HG03575 (cell line): ENCODE results near the gene MGAT5B.

Experiments used
- ATAC-seq: cut with Tn5 transposase; IDR thresholded peaks from one replicate; pipeline ENCODE4 v1.9.1; 2021; ENCODE audit not compliant: unreplicated experiment, insufficient number of reproducible peaks, low FRiP score; ENCODE audit errors: extremely low read depth

Gene MGAT5B

DNA sequence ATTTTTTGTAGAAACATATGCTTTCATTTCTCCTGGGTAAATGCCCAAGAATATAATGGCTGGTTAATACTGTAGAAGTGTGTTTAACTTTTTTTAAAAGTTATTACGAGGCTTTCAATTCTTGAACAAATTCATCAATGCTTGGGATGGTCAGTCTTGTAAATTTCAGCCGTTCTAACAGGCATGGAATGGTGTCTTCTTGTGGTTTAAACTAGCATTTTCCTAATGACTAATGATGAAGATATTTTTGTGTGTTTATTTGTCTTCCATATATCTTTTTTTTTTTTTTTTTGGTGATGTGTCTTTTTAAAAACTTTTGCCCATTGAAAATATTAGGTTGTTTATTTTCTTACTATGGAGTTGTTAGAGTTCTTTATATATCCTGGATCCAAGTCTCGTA is 67.1 kb downstream of the MGAT5B start:
- no peak for ATAC-seq

DNA sequence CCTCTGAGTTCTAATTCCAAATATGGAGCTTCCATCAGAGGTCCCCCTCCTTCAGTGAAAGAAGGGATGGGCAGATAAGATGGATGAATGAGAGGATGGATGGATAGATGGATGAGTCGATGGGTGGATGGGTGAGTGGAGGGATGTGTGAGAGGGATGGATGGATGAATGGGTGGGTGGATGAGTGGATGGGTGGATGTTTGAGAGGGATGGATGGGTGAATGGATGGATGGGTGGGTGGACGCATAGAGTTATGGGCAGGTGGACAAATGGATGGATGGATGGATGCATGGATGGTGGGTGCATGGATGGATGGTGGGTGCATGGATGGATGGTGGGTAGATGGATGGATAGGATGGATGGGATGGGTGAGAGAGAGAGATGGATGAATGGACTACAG is 69.0 kb downstream of the MGAT5B start:
- no peak for ATAC-seq

DNA sequence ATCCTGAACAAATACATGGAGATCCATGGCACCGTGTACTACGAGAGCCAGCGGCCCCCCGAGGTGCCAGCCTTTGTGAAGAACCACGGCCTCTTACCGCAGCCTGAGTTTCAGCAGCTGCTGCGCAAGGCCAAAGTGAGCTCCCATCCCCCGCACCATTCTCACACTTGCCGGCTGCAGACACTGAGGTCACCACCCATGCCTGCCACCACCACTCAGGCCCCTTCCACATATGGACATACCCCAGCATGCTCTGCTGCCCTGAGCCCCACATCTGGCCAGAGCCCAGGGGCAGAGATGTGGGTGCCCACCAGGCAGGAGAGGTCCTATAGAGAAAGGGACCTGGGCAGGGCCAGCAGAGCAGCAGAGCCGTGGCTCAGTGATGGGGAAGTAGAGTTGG is 69.8 kb downstream of the MGAT5B start:
- no peak for ATAC-seq

DNA sequence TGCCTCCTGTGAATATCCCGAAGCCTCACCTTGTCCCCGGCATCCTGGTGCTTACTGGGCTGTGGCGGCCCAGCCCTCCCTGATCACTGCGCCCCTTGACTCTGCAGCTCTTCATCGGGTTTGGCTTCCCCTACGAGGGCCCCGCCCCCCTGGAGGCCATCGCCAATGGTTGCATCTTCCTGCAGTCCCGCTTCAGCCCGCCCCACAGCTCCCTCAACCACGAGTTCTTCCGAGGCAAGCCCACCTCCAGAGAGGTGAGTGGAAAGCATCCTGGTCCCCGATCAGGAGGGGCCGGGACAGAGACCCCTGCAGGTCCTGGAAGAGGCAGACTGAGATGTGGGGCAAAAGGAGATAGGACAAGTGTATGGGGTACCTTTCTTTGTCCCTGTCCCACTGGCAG is 72.1 kb downstream of the MGAT5B start:
- ATAC-seq = no peak

DNA sequence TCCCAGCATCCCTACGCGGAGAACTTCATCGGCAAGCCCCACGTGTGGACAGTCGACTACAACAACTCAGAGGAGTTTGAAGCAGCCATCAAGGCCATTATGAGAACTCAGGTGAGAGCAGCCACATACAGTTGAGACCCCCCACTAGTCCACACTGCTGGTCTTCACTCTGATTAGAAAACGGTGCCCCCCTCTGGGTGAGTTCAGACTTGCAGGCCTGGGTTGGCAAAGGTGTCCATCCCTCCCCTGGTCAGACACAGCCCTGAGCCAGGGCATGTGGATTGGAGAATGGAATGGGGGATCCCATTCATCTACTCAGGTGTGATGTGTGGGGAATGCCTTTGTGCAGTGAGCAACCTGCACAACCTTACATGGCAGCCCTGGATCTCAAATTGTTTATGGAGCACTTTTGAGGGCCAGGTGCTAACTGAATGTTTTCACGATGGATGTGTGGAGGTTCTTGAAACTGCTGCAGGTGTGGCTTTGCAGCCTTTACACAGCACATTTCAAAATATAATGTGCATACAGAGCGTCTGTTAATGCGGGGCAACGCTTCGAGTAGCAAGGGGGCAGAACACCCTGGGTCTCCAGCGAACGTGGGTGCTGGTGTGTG is 72.6 kb downstream of the MGAT5B start:
- no peak for ATAC-seq

DNA sequence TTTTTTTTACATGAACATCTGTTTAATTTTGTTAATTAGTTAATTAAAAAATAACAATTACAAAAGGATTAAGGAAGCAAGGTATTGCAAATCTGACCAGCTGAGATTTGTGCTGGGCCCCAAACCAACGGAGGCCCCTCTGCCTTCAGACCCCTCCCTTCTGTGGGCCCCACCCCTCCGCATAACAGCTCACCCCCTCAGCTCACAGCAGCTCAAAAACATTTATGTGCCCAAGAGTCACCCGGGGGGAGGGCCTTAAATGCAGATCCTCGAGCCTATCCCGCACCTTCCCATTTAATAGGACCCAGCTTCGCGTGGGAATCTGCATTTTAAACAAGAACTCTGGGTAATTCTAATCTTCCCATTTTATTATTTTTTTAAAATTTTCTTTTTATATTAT is 75.0 kb downstream of the MGAT5B start:
- ATAC-seq = no peak

DNA sequence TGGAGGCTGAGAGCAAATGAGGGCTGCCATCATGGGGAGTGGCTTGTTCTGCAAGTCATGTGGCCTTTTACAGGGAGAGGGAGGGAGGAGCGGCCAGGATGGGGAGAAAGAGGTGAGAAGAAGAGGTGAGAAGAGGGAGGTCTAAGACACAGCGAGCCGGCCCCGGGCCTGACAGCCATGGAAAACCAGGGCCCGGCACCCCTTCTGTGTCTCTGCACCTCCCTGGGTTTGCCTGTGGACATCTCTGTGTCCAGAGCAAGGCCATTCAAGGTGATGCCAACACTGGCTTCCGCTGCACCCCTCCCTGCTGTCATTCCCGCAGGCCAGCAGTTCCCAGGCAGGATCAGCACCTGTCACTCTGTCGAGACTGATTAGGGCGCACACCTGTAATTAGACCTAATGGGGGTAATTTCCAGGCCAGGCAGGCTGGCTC is 75.6 kb downstream of the MGAT5B start:
- no peak for ATAC-seq

DNA sequence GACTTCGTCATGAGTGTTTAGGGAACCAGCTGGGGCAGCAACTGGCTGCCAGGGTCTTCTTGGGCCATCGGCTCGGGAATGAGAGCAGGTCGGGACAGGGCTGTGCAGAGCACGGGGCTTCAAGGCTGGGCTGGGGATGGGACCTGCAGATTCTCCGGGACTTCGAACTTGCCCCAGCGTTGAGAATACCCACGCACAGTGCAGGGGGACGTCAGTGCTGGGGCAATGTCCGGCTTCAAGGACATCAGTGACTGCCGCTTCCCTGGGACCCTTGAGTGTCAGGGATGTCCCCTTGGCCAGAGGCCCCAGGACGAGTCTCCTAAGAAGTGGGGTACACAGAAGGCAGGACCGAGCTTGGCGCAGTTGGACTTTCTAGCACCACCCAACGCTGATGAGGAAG is 76.3 kb downstream of the MGAT5B start:
- ATAC-seq = no peak

DNA sequence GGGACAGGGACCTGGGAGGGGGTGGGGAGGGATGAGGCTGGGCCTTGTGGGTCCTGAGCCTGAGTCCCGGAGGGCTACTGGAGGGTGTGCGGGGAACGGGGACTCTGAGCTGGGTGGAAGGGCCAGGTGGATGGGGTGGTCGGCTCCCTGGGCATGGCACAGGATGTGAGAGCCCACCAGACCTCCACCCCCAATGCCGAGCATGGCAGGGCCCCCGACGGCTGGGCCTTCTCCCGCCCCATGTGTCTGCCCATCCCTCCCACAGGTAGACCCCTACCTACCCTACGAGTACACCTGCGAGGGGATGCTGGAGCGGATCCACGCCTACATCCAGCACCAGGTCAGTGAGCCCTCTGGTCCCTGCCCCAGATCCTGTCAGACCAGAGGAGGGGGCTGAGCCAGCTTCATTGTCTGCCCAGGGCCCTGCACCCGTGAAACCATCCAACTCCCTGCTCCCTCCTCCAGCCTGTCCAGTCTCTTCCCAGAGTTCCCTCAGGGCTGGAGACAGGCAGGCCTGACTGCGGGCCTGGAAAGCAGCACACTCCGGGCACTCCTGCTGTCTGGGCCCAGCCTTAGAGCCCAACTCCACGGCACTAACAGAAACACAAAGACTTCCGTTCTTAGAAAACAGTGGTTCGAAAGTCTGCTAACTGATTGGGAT is 78.0 kb downstream of the MGAT5B start:
- ATAC-seq = no peak

DNA sequence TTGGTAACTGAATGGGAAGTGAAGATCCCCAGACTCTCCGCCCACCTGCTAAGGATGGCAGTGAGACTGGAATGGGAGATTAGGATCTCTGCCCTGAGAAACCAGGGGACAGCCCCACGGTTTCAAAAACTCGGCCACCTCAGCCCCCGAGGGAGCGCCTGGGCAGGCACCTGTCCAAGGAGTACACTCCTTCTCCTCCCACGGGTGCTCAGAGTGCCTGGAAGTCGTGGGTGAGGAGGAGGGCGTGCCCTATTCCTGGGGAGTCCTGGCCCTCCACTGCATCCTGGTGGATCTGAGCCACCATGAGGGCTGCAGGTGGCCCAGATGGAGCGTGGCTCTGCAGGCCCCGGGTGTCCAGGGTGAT is 78.5 kb downstream of the MGAT5B start:
- no peak for ATAC-seq

DNA sequence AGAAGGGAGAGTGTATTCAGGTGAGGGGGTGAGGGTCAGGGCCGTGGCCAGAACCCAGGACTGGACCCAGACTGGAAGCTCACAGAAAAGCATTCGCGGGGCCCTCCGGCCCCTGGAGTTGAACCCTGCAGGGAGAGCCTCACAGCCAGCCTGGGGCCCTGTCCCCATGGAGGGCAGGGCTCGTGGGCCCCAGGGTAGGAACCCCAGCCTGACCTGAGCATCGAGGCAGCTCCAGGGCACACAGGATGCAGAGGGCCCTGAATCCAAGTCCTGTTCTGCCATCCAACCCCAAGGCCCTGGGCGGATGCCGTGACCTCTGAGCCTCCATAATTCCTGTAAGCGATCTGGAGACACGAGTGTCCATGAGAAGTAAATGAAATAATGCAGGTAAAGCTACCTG is 79.1 kb downstream of the MGAT5B start:
- ATAC-seq = no peak

DNA sequence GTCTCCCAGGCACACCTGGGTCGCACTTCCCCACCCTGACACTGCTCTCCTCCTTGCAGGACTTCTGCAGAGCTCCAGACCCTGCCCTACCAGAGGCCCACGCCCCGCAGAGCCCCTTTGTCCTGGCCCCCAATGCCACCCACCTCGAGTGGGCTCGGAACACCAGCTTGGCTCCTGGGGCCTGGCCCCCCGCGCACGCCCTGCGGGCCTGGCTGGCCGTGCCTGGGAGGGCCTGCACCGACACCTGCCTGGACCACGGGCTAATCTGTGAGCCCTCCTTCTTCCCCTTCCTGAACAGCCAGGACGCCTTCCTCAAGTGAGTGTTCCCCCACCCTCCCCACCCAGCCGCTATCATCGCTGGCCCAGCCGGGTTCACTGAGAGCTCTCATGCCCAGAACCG is 79.6 kb downstream of the MGAT5B start:
- ATAC-seq = no peak

DNA sequence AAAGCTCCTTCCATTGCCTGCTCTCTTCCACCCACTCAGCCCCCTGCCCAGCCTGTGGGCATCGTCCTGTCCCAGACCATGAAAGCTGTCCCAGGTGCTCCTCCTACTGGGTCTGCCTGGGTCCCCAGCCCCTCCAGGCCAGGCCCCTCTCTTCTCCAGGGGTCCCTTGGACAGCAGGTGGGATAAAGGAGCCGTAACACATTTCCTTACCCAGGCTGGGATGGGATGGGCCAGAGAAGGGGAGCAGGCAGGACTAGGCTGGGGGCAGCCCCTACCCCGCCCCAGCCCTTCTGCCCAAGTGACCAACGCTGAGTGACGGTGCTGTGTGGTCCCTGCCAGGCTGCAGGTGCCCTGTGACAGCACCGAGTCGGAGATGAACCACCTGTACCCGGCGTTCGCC is 80.1 kb downstream of the MGAT5B start:
- no peak for ATAC-seq

DNA sequence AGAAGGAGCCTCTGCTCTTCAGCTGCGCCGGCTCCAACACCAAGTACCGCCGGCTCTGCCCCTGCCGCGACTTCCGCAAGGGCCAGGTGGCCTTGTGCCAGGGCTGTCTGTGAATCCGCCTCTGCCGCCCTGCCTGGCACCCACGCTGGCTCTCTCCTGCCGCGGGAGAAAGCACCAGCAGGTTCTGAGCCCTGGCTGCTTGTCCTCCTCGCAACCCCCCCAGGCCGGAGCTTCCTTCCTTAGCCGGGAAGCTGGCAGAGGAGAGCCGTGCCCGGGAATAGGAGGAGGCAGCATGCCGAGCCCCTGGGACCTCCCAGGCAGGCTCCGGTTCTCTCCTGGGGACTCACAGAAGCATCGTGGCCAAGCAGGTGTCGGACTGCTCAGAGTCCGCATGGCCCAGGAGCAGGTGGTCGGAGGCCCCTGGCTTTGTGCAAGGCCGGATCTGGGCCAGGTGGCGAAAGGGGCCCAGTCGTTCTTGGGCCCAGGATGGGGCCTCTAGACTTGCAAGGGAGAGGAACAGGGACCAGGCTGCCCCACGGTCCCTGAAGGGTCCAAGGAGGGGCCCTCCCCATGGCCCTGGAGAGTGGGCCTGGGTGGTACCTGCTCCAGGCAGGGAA is 80.6 kb downstream of the MGAT5B start:
- ATAC-seq = no peak

DNA sequence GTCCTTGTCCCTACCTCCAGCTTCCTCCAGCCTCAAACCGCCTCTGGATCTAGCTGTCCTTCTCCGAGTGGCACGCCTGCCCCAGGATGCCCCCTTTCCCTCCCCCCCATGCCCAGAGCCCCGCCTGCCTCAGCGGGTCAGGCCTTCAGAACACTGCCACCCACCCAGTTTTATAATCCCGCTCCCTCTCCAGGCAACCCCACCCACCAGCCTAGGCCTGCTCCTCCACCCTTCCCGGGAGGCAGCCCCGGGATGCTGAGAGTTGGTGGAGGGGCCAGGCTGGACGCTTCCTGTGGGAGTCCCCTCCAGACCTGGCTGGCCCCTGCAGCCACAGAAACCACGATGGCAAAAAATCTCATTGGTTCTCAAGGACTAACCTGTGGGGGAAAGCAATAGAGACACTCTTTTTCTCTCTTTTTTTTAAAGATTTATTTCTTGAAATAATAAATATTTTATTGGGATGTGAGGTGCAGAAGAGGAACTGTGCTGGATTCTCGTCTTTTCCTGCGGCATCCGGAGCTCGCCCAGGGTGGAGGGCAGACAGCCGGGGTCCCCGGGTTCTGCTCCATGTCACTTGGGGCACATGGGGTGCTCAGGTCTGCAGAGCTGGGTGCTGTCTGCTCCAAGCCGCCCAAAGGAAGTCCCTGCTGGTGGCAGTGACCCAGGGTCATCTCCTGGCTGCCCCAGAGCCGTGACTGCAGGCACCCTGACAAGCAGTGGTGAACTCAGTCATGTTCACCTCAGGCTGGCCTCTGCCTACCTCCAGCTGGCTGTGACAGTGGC is 81.9 kb downstream of the MGAT5B start:
- no peak for ATAC-seq

DNA sequence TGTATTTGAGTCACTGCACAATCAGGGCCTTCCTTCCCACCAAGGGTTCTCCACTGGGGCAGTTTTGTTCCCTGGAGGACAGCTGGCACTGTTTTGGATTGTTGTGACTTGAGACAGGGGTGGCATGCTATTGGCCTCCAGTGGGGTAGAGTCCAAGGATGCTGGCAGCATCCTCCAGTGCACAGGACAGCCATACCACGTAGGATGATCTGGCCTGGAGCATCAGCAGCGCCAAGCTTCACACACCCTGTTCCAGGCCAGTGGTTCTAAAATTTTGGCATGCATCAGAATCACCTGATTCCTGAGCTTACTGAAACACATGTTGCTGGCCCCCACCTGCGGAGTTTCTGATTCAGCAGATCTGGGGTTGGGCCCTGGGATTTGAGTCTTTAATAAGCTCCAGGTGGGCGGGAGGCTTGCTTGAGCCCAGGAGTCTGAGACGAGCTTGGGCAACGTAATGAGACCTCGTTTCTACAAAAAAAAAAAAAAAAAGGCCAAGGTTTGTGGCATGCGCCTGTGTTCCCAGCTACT is 83.2 kb downstream of the MGAT5B start:
- no peak for ATAC-seq

DNA sequence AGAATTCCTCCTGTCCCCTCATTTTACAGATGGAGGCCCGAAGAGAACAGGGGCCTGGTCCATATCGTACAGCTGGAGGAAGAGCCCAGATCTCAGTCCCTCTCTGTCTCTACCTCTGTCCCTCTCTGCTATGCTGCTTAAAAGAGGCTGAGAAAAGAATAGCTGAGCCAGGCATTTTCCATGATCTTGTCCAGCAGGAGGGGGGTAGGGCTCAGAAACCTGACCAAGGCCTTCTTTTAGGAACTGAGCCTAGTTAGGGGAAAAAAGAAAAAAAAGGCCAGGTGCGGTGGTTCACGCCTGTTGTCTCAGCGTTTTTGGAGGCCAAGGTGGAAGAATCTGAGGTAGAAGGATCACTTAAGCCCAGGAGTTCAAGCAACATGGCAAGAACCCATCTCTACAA is 84.2 kb downstream of the MGAT5B start:
- no peak for ATAC-seq

DNA sequence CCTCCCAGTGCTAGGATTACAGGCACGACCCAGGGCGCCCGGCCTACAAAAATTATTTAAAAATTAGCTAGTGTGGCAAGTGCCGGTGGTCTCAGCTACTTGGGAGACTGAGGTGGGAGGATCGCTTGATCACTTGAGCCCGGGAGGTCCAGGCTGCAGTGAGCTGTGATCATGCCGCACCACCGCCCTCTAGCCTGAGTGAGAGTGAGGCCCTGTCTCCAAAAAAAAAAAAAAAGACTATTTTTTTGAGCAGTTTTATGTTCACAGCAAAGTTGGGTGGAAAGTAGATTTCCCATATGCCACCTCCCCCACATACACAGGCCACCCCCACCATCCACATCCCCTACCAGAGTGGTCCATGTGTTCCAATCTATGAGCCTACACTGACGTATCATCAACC is 84.9 kb downstream of the MGAT5B start:
- no peak for ATAC-seq

DNA sequence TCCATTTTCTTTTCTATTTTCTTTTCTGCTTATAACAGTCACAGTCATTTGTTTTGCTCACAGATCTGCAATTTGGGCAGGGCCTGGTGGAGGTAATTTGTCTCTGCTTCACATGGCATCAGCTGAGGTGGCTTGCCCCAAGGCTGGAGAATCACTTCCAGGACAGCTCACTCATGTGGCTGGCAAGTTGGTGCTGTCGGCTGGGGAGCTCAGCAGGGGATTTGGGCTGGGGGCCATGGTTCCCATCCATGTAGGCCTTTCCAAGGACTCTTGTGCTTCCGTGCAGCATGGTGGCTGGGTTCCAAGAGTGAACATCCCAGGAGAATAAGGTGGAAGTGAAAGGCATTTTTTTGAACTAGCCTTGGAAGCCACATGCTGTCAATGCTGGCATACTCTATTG is 85.7 kb downstream of the MGAT5B start:
- no peak for ATAC-seq

DNA sequence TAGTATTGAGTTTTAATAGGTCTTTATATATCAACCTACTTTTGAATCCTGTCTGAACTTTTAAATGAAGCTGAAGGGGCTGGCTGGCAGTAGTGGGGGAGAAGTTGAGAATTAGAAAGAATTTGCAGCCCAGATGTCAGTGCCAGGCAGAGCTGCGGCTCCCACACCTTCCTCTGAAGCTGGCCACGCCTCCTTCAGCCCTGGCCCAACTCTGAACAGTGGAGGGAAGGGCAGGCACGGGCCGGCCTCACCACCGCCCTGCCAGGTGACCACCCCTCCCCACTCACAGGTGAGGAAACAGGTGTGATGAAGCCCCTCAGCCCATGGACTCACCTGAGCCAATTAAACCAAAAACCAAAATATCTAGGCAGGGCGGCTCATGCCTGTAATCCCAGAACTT is 87.0 kb downstream of the MGAT5B start:
- no peak for ATAC-seq
